ENCODE data around the gene NRP1. TPM values are rescaled to one million over a fixed set of nuclear protein-coding genes. Genes with fewer than 3 reads are reported as not detected.

NRP1 gene
- total RNA-seq, 4 donors from 2014 or later, result 47.1 to 286 (median 111) TPM

GRCh38 chr10:33192190-33192589, 142.3 kb downstream of the NRP1 start:
- intact Hi-C loops (cut with DNase I; ENCODE audit: low total_unique reads), result loop anchor here (10.0 kb wide), 1 partner anchor 1443 kb away; no protein-coding TSS in a partner anchor
- TF ChIP-seq POLR2A (IDR thresholded peaks at IDR 0.05) (no peak), CTCF (IDR thresholded peaks at IDR 0.05) (no peak)
- H3K4me1 ChIP-seq, result no peaks in the 10 kb centered on the region
- no peak for DNase-seq
- no peaks in the 10 kb centered on the region for H3K9me3 ChIP-seq
- no peak overlapping the region for H3K4me3 ChIP-seq
- H3K27me3 ChIP-seq, result no peaks in the 10 kb centered on the region
- H3K36me3 ChIP-seq, result no peaks in the 10 kb centered on the region
- no peak overlapping the region for H3K27ac ChIP-seq

DNA sequence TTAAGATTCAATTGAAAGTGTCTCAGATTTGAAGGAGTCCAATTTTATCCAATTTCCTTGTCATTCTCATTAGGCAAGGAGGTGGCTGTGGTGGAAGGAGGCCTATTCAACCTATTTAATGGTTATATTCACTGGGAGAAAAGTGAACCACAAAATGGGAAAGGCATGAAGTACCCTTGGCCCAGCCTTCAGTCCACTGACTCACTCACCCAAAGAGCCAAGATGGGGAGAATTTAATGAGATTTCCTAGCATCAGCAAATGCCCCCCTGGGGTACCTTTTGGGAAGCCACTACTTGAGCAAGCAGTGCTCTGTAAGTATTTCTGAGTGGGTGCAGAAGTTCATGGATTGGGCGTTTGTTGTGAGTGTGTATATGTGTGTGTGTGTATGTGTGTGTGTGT, 144.1 kb downstream of the NRP1 start:
- intact Hi-C loops (cut with DNase I; ENCODE audit: low total_unique reads), result loop anchor here (10.0 kb wide), 1 partner anchor 1444 kb away; no protein-coding TSS in a partner anchor
- no peaks in the 10 kb centered on the region for H3K36me3 ChIP-seq
- H3K27me3 ChIP-seq, result no peaks in the 10 kb centered on the region
- H3K4me1 ChIP-seq, result no peaks in the 10 kb centered on the region
- H3K4me3 ChIP-seq, result no peak overlapping the region
- no peak overlapping the region for H3K27ac ChIP-seq
- no peak for TF ChIP-seq CTCF (IDR thresholded peaks at IDR 0.05)
- no peak for TF ChIP-seq POLR2A (IDR thresholded peaks at IDR 0.05)
- no peak for DNase-seq
- H3K9me3 ChIP-seq, result no peaks in the 10 kb centered on the region

DNA sequence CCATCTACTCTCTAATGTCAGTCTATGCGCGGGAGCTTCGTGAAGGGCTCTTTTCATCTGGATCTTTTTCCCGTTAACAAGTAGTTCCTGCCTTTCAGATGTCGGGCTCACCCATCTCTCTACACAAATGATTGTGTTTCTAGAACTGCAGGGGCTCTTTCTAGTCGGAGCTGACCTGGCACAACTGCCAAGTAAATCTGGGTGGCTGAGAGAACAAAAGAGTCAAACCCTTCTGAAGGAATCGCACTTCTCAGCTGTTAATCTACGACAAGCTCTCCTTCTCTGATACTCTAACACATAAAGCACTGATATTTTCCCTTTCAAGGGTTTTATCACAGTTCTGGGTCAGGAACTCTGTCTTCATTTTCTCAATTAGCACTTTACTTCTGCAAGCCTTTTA, 144.7 kb downstream of the NRP1 start:
- no peaks in the 10 kb centered on the region for H3K4me1 ChIP-seq

GRCh38 chr10:33189363-33189762, 145.1 kb downstream of the NRP1 start:
- Histone ChIP-seq H3K4me3 (no peak overlapping the region), H3K4me1 (no peaks in the 10 kb centered on the region), H3K27me3 (no peaks in the 10 kb centered on the region), H3K36me3 (no peaks in the 10 kb centered on the region), H3K27ac (no peak overlapping the region), H3K9me3 (no peaks in the 10 kb centered on the region)
- intact Hi-C loops (cut with DNase I; ENCODE audit: low total_unique reads), result no loop called here
- DNase-seq, result no peak
- TF ChIP-seq POLR2A (IDR thresholded peaks at IDR 0.05), result no peak
- no peak for TF ChIP-seq CTCF (IDR thresholded peaks at IDR 0.05)

More for the DNA sequence above, 144.7 kb downstream of the NRP1 start:
- Histone ChIP-seq H3K27ac (no peak overlapping the region), H3K36me3 (no peaks in the 10 kb centered on the region), H3K27me3 (no peaks in the 10 kb centered on the region), H3K4me3 (no peak overlapping the region), H3K9me3 (no peaks in the 10 kb centered on the region)
- intact Hi-C loops (cut with DNase I; ENCODE audit: low total_unique reads), result loop anchor here (10.0 kb wide), 1 partner anchor 1445 kb away; no protein-coding TSS in a partner anchor
- no peak for TF ChIP-seq POLR2A (IDR thresholded peaks at IDR 0.05)
- no peak for TF ChIP-seq CTCF (IDR thresholded peaks at IDR 0.05)
- no peak for DNase-seq

DNA sequence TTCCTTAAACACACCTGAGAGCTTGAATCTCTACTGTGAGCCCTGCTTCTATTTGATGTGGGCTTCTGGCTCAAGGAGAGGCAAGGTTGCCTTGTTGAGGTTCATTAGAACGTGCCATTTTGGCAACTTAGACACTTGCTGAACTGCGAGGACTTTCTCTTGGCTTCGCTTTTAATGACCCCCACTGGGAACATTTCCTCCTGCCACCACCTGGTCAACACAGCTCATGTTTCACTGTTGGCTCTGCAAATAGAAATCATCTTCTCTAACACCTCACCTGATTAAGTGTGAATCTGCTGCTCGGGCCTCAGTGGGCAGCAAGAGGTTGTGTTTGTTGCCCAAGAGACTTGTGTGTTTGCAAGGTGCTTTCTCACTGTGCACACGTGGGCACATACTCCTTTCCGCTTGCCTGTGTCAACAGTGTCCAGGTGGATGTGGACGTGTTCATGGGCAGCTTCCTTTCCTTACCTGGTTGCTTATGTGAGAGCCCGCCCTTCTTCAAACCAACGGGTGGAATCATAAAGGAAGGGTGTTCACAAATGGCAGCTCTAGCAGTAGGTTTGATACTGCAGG, 147.0 kb downstream of the NRP1 start:
- Histone ChIP-seq H3K9me3 (no peaks in the 10 kb centered on the region), H3K36me3 (no peaks in the 10 kb centered on the region), H3K27ac (no peak overlapping the region), H3K27me3 (no peaks in the 10 kb centered on the region), H3K4me3 (no peak overlapping the region), H3K4me1 (no peaks in the 10 kb centered on the region)
- intact Hi-C loops (cut with DNase I; ENCODE audit: low total_unique reads), result no loop called here
- TF ChIP-seq POLR2A (IDR thresholded peaks at IDR 0.05), result no peak
- TF ChIP-seq CTCF (IDR thresholded peaks at IDR 0.05), result no peak
- no peak for DNase-seq
